Measurements from ENCODE around the gene IFITM5. TPM values are rescaled to one million over a fixed set of nuclear protein-coding genes. Genes with fewer than 3 reads are reported as not detected.
A peak's percentile ranks its signal among the peaks of the same experiment; 100 is the strongest.

The IFITM5 gene
- total and polyA plus RNA-seq, 9 of the 15 experiments (the other 6 are each of a cell fraction or from before 2014, with no cell fraction given), result 0.19 TPM; not detected in 8

- no peak for TF ChIP-seq JUND (IDR thresholded peaks at IDR 0.05; ENCODE audit: borderline replicate concordance, low read depth, low read length)
- TF ChIP-seq JUND (tag; IDR thresholded peaks at IDR 0.05; ENCODE audit: borderline replicate concordance, low read depth, low read length), result no peak
- TF ChIP-seq MLX (CRISPR knock-in tag; conservative IDR thresholded peaks at IDR 0.05), result no peak; a peak in 1 of 4 replicates
- no peak for TF ChIP-seq MEF2A (IDR thresholded peaks at IDR 0.05; ENCODE audit: control insufficient read depth, low read depth, low read length)
- no peak for TF ChIP-seq FOXA1 (IDR thresholded peaks at IDR 0.05; ENCODE audit: borderline replicate concordance)
- no peak for TF ChIP-seq OTX1 (CRISPR knock-in tag; IDR thresholded peaks at IDR 0.05)
- 0 out of 2 replicates have a peak, but pooled peaks have one; percentile 23 for TF ChIP-seq ZEB2 (IDR thresholded peaks at IDR 0.05)
- TF ChIP-seq ZNF717 (CRISPR knock-in tag; IDR thresholded peaks at IDR 0.05), result no peak
- no peak for TF ChIP-seq ZNF449 (CRISPR knock-in tag; IDR thresholded peaks at IDR 0.05)
- no peak for TF ChIP-seq ATF1 (CRISPR knock-in tag; IDR thresholded peaks at IDR 0.05)
- TF ChIP-seq ATF1 (tag; IDR thresholded peaks at IDR 0.05), result peak; percentile 41
- TF ChIP-seq KLF1 (tag; IDR thresholded peaks at IDR 0.05), result 0 out of 2 replicates have a peak, but pooled peaks have one; percentile 17
- no peak for TF ChIP-seq ERF (CRISPR knock-in tag; IDR thresholded peaks at IDR 0.05)
- peak; percentile 59 for TF ChIP-seq ARID4B (CRISPR knock-in tag; IDR thresholded peaks at IDR 0.05)
- TF ChIP-seq HNRNPLL (IDR thresholded peaks at IDR 0.05; ENCODE audit: low read depth, low read length, poor library complexity, severe bottlenecking), result peak; percentile 14
- TF ChIP-seq TRIM28 (IDR thresholded peaks at IDR 0.05), result no peak
- no peak for TF ChIP-seq TBL1XR1 (IDR thresholded peaks at IDR 0.05; ENCODE audit: low read length in 2 of 2)
- no peak for TF ChIP-seq MITF (IDR thresholded peaks at IDR 0.05)
- TF ChIP-seq ZNF140 (CRISPR knock-in tag; IDR thresholded peaks at IDR 0.05), result no peak
- TF ChIP-seq PHTF2 (CRISPR knock-in tag; IDR thresholded peaks at IDR 0.05), result peak; percentile 26; the same call in 1 of the 2 replicates
These were observed 11.4 kb downstream of the IFITM5 start (continued) for GRCh38 chr11:287821-288477.

All from K562 (cell line).